Prostate gland (tissue), 2 donors: ENCODE measurements around the gene RAB28. TPM values are rescaled to one million over a fixed set of nuclear protein-coding genes. Genes with fewer than 3 reads are reported as not detected.

Experiments used
- DNase-seq: peaks from one replicate; pipeline ENCODE4 v3.0.0-alpha.2; 2019; ENCODE audit warnings: low spot score
- H3K27ac ChIP-seq, 2 donors: fragments of 200-600 bp; sonication (generic); 2 replicates each; pipeline ENCODE4 v1.5.1; 2017 to 2019
- H3K27me3 ChIP-seq: fragments of 200-600 bp; sonication (generic); replicated peaks from 2 replicates; pipeline ENCODE4 v1.5.1; 2019; ENCODE audit not compliant: insufficient read depth
- H3K36me3 ChIP-seq, 2 donors: fragments of 200-600 bp; sonication (generic); 1 replicate in 1 of 2; 2 replicates in 1 of 2; pipeline versions ENCODE4 v1.5.1 to v1.8.1; 2017 to 2019
- H3K4me1 ChIP-seq: fragments of 200-600 bp; sonication (generic); replicated peaks from 2 replicates; pipeline ENCODE4 v1.5.1; 2019
- H3K4me3 ChIP-seq, 2 donors: fragments of 200-600 bp; sonication (generic); 2 replicates each; pipeline ENCODE4 v1.5.1; 2017 to 2019
- H3K9me3 ChIP-seq: fragments of 200-600 bp; sonication (generic); 2 replicates; pipeline ENCODE4 v1.5.1; 2017
- CTCF ChIP-seq, 4 experiments: fragments of 200-600 bp in 2 of 4; fragments of 450-650 bp in 2 of 4; sonication (generic) in 2 of 4; IDR thresholded peaks; 1 replicate in 3 of 4; 2 replicates in 1 of 4; pipeline ENCODE4 v1.5.1; 2016 to 2019; ENCODE audit warnings: antibody characterized with exemption in 4 of 4, mild to moderate bottlenecking in 2 of 4, moderate library complexity in 2 of 4
- POLR2A ChIP-seq: fragments of 450-650 bp; IDR thresholded peaks from one replicate; pipeline ENCODE4 v1.6.1; 2016; ENCODE audit warnings: antibody characterized with exemption, mild to moderate bottlenecking
- POLR2AphosphoS5 ChIP-seq: sonication (generic); formaldehyde crosslinking; IDR thresholded peaks from one replicate; pipeline ENCODE4 v1.6.1; 2017; ENCODE audit warnings: antibody characterized with exemption
- WGBS: methylation state at CpG from one replicate; pipeline ENCODE4 v1.1.5; 2018; 5-methylcytosine and 5-hydroxymethylcytosine counted together
- intact Hi-C: fragments of 100-400 bp; cut with DNase I; formaldehyde crosslinking; loops from one replicate; pipeline ENCODE4 v1.14.2; 2022
- total RNA-seq, 2 donors: library from RNA; depleted of rRNA; stranded (reverse); fragments of >200 nt; gene quantifications; one replicate each; pipeline ENCODE4 v1.1.0, GENCODE V29; 2016

Gene RAB28
- total RNA-seq, 2 donors from 2014 or later = 19.7 to 21.4 TPM

- no peak for DNase-seq
- H3K4me1 ChIP-seq = no peaks in the 10 kb centered on the region
- intact Hi-C loops = no loop called here
- H3K4me3 ChIP-seq = no peak overlapping the region
- H3K27ac ChIP-seq = no peak overlapping the region
- H3K27me3 ChIP-seq = no peaks in the 10 kb centered on the region
- 100% methylated on average over 3 of the region's 3 CpGs for WGBS
- TF ChIP-seq POLR2A (no peak), CTCF (IDR thresholded peaks at IDR 0.05) (no peak), POLR2AphosphoS5 (no peak)
- no peaks in the 10 kb centered on the region for H3K9me3 ChIP-seq
- no peaks in the 10 kb centered on the region for H3K36me3 ChIP-seq
Observed at GRCh38 chr4:13329963-13330362, 154.2 kb downstream of the RAB28 start.

- no peaks in the 10 kb centered on the region for H3K4me1 ChIP-seq
- H3K9me3 ChIP-seq = no peaks in the 10 kb centered on the region
- TF ChIP-seq POLR2A (no peak), POLR2AphosphoS5 (no peak), CTCF (IDR thresholded peaks at IDR 0.05) (no peak)
- H3K27ac ChIP-seq = no peak overlapping the region
- WGBS = 76% methylated on average over 1 of the region's 1 CpG
- no peak overlapping the region for H3K4me3 ChIP-seq
- intact Hi-C loops = no loop called here
- H3K36me3 ChIP-seq = no peaks in the 10 kb centered on the region
- H3K27me3 ChIP-seq = no peaks in the 10 kb centered on the region
- DNase-seq = no peak
Observed at GRCh38 chr4:13329340-13329850, 154.7 kb downstream of the RAB28 start.

- Histone ChIP-seq H3K4me3 (no peak overlapping the region), H3K27me3 (no peaks in the 10 kb centered on the region), H3K27ac (no peak overlapping the region), H3K9me3 (no peaks in the 10 kb centered on the region), H3K36me3 (no peaks in the 10 kb centered on the region), H3K4me1 (no peaks in the 10 kb centered on the region)
- WGBS = 83% methylated on average over 2 of the region's 2 CpGs
- intact Hi-C loops = no loop called here
- TF ChIP-seq CTCF (IDR thresholded peaks at IDR 0.05) = no peak
- no peak for TF ChIP-seq POLR2AphosphoS5
- TF ChIP-seq POLR2A = no peak
- no peak for DNase-seq
Observed at GRCh38 chr4:13328591-13328990, 155.5 kb downstream of the RAB28 start.

- 89% methylated on average over 3 of the region's 3 CpGs for WGBS
- TF ChIP-seq POLR2AphosphoS5 (no peak), CTCF (IDR thresholded peaks at IDR 0.05) (no peak), POLR2A (no peak)
- no peaks in the 10 kb centered on the region for H3K4me1 ChIP-seq
- H3K27ac ChIP-seq = no peak overlapping the region
- intact Hi-C loops = no loop called here
- H3K36me3 ChIP-seq = no peaks in the 10 kb centered on the region
- H3K9me3 ChIP-seq = no peaks in the 10 kb centered on the region
- no peak for DNase-seq
- no peaks in the 10 kb centered on the region for H3K27me3 ChIP-seq
- no peak overlapping the region for H3K4me3 ChIP-seq
Observed at GRCh38 chr4:13327991-13328390, 156.1 kb downstream of the RAB28 start.

- intact Hi-C loops = no loop called here
- no peak for DNase-seq
- 39% methylated on average over 3 of the region's 3 CpGs for WGBS
Observed at GRCh38 chr4:13325744-13326143, 158.4 kb downstream of the RAB28 start.

More at GRCh38 chr4:13325744-13326143, 158.4 kb downstream of the RAB28 start:
- Histone ChIP-seq H3K4me3 (no peak overlapping the region), H3K36me3 (no peaks in the 10 kb centered on the region), H3K27ac (no peak overlapping the region), H3K4me1 (no peaks in the 10 kb centered on the region), H3K27me3 (no peaks in the 10 kb centered on the region), H3K9me3 (no peaks in the 10 kb centered on the region)
- TF ChIP-seq POLR2A = no peak
- TF ChIP-seq CTCF (IDR thresholded peaks at IDR 0.05) = no peak
- TF ChIP-seq POLR2AphosphoS5 = no peak
